AG09319 (cell line): ENCODE measurements around the gene CNOT8.

Source experiments
- DNase-seq: peaks from one replicate; pipeline ENCODE4 v3.0.0-alpha.2; 2010; ENCODE audit warnings: low read depth; ENCODE audit errors: extremely low read depth
- TF ChIP-seq, protein P1 (sequence below): IDR thresholded peaks from 2 replicates; pipeline ENCODE4 v1.5.1; 2011; ENCODE audit warnings: low read depth, mild to moderate bottlenecking, inconsistent platforms, low read length, moderate library complexity

Gene CNOT8

DNA sequence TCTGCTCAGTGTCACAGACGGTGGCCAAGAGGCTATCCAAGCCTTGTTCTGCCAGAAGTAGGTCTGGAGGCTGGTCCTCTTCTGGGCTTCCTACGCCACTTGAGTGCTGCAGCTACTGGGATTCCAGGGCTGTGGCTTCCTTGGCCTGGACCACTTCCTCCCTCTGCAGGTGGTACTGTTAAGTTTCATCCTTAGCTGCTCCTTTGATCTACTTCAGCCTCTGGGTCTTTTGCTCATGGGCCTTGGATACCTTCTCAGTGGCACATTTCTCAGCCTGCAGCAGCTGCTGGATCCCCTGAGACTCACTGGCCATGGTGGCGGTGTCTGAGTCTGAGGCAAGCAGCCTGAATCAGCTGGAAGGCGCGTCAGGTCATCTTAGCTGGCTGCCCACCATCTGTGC is 10.3 kb downstream of the CNOT8 start:
- TF ChIP-seq, protein P1, sequence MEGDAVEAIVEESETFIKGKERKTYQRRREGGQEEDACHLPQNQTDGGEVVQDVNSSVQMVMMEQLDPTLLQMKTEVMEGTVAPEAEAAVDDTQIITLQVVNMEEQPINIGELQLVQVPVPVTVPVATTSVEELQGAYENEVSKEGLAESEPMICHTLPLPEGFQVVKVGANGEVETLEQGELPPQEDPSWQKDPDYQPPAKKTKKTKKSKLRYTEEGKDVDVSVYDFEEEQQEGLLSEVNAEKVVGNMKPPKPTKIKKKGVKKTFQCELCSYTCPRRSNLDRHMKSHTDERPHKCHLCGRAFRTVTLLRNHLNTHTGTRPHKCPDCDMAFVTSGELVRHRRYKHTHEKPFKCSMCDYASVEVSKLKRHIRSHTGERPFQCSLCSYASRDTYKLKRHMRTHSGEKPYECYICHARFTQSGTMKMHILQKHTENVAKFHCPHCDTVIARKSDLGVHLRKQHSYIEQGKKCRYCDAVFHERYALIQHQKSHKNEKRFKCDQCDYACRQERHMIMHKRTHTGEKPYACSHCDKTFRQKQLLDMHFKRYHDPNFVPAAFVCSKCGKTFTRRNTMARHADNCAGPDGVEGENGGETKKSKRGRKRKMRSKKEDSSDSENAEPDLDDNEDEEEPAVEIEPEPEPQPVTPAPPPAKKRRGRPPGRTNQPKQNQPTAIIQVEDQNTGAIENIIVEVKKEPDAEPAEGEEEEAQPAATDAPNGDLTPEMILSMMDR = no peak
- DNase-seq = no peak

DNA sequence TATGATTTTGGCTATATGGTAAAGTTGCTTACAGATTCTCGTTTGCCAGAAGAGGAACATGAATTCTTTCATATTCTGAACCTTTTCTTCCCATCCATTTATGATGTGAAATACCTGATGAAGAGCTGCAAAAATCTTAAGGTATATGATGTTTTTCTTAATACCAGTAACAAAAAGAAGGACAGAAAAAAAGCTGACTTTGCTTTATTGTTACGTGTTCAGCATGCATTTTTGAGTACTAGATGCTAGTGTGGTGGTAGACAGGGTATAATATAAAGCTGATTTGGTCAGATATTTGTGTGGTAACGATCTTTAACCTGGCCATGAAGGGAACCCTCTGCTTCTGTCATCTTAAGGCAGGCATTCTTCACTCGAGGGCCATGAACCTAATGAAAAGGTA is 13.3 kb downstream of the CNOT8 start:
- no peak for DNase-seq
- TF ChIP-seq, protein P1 = no peak

DNA sequence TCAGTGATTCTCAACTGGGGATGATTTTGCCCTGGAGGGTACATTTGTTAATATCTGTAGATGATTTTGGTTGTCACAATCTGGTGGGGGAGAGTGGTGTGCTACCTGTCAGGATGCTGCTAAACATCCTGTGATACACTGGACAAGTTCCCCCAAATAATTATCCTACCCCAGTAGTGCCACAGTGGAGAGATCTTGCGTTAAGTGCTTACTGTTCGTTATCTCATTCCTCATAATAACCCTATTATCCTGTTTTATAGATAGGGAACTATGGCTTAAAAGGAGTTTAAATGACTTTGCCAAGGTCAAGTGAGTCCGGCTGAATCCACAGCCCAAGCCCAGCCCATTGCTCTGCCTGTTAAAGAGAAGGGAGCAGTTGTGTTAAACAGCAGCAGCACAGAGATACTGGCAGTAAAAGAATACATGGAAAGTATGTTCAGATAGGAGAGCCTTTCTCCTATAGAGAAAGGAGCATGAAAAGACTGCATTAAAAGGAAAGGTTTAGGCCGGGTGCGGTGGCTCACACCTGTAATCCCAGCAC is 15.4 kb downstream of the CNOT8 start:
- no peak for DNase-seq
- TF ChIP-seq, protein P1 = no peak

DNA sequence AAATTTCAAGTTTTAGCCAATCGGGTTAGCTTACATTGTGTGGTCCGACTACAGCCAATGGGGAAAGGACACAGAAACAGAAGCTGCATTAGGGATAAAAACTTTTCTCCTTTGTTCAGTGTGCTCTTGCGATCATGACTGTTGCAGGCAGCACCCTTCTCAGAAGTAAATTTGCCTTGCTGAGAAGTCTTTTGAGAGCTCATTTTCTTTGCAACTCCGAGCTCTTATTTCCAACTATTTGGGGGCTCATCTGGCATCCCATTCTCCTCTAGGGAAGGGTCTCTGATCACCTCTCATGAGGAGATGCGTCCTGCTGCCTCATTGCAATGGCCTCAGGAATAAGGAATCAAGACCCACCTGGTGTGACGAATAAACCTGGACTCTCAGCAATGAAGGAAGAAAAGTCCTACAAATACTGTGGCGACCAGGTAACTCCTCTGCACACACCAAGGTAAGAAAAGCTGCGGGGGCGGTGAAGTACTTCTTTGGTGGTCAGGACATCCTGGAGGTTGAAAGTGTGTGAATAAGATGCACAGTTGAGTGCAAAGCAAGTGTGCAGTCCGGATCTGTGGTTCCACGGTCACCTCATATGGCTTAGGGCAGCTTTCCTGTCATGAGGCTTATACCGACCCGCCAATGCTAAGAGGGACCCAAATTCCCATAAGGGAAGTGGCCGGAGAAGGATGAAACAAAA is 20.4 kb downstream of the CNOT8 start:
- DNase-seq = no peak
- TF ChIP-seq, protein P1 = no peak

DNA sequence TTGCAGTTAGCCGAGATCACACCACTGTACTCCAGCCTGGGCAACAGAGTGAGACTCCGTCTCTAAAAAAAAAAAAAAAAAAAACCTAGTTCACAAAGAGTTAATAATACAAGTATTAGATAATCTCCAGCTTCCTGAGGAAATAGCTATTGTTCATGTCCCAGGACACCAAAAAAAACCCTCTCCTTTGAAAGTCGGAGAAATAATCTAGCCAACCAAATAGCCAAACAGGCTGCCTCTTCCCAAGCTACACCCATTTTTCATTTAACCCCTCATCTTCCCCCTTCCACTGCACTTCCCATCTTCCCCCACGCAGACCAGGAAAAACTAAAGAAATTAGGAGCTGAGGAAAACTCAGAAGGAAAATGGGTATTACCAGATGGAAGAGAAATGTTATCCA is 23.6 kb downstream of the CNOT8 start:
- no peak for DNase-seq
- TF ChIP-seq, protein P1 = no peak

DNA sequence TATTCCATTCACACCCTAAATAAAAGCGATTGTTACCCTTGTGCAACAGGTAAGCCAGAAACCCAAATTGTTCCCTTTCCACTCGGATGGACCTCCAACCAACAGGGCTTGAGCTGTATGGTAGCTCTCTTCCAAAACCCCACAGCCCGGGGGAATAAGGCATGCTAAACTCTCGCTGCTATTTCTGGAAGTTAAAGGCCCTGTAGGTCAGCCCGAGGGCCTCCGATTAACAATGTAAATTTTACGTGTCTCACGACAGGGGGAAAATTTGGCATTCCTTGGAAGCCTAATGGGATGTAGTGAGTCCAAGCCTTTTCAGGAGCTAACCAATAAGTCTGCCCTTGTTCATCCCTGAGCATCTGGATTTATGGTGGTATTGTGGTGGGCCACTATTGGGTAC is 26.0 kb downstream of the CNOT8 start:
- TF ChIP-seq, protein P1 = no peak
- no peak for DNase-seq

DNA sequence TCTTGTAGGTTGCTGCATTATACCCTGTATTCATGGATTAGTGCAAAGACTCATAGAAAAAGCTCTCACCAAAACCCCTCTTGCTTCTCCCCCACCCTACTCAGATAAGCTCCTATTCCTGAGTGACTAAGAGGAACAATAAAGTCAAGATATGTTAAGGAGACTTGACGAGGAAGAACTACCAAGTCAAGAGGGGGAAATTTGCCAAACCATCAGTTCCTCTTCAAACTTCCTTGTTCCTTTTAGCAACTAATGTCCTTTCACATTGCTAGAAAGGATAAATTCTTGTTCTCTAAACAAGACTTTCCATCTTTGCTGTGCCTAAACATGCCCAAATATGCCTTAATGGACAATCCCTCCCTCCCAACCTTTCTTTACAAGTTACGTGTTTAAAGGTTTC is 27.0 kb downstream of the CNOT8 start:
- TF ChIP-seq, protein P1 = no peak
- DNase-seq = no peak
